Activated CD4-positive, CD25-positive, alpha-beta regulatory T cell treated with anti-CD3 and anti-CD28 coated beads, Interleukin-2, amount 50 U/mL, for 72 hours (primary cell): ENCODE results near the gene CRHR1.
"Not testable (repeated sequence)": the region's sequence is repeated elsewhere in the genome, so short reads cannot be mapped to it uniquely, and the experiment has no call there.

Experiments
- DNase-seq: peaks from one replicate; pipeline ENCODE4 v3.0.0; 2021

CRHR1 gene

DNA sequence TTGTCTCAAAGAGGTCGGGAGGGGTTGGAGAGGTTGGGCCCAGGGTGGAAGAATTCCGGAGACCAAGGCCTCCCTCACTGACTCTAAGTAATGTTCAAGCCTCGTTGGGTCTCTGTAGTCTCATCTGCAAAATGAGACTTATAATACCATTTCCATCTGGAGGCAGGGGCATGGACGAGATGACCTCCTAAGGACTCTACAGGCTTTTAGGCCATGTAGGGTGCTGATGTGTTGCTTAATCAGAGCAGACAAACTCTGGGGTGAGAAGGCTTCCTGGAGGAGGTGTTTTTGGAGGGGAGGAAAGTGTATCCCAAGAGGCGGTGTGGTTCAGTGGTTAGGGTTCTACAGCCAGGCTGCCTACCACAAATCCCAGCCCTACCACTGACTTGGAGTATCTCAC lies 63.6 kb downstream of the CRHR1 start:
- DNase-seq, result no peak

DNA sequence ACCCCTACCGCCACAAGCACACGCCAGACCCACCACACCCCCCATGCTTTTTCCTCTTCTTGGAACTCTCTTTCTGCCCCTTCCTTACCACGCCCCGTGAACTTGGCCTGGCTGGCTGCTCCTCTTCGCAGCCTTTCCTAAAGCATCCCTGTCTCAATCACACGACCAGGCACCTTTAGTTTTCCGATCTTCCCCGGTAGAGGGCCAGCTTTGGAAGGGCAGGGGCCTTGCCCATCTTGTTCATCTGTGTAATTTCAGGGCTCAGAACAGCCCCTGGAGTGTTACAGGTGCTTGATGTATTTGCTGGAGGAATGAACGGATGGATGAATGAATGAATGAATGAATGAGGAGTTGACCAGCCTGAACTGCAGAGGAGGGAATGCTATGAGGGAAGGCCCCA lies 64.3 kb downstream of the CRHR1 start:
- DNase-seq, result no peak

DNA sequence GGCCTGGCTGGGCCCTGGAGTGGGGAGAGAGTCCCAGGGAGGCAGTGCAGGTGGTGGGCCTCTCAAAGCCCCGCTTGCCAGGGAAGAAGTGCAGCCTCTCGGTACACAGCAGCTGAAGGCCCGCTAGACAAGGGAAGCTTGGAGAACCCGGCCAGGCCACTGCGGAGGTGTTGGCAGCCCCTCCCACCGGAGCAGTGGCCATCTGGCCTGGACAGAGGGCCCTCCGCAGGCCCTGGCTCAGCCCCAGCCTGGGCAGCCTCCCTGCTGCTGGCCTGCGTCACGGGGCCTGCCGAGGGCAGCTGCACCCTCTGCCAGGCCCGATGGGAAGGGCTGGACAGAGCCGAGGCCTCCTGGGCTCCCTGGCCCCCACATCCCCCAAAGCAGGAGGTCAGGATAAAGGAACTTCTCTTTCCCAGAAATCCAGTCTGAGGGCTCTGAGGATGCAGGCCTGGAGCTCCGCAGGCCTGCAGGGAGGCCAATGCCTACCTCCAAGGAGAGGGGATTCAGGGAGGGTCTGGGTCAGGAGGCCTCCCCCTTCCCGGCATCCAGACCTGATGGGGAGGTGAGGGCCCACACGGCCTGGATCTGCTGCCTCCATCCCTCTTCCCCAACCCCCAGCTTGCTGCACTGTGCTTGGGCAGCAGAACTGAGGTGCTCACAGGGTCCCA lies 64.9 kb downstream of the CRHR1 start:
- DNase-seq, result no peak

DNA sequence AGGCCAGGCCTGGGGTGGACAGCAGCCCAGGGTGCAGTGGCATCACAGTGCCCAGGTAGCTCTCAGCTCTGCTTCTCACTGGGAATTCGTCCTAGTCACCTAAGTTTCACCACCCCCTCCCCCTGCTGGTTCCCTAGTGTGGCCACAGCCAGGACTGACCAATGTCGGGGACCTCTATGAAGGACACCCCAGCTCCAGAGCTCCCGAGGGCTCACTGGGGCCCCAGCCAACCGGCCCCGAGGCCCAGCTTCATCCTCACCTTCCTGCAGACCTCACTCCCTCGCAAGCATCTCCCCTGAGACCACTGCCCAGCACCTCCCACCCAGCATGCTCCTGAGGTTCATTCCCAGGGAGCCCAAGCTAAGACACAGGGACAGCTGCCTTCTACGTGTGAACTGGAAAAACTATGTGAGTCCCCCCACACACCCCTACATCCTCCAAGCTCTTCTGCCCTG lies 65.4 kb downstream of the CRHR1 start:
- no peak for DNase-seq

DNA sequence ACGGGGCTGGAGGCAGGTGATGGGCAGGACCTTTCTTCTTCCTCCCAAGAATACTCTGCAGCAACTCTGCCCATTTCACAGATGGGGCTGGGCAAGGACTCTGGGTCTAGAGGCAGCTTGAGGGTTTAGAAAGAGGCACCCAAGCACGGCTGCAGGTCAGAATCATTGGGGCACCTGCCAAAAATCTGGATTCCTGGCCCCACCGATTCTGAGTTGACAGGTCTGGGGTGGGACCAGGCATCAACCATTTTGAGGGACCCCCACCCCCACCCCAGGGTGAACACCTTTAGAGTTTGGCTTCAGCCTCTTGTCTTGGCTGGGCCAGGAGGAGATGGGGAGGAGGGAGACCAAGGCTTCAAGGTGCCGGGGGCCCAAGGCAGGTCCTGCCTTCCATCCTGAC lies 65.9 kb downstream of the CRHR1 start:
- no peak for DNase-seq

DNA sequence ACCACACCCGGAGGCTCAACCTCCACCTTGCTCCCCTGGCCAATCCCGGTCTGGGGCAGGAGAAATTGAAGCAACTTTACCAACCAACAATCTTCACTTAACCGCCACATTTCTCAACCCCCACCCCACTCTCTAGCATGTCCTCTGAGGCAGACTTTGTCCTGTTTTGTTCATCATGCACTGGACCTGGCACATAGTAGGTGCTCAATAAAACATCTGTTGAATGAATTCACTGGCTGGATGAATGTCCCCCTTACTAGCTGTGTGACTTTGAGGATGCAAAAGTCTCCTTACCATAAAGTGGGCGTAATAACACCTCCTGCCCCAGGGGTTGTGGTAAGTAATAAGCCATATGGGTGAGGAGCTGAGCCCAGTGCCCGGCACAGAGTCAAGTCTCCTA lies 66.3 kb downstream of the CRHR1 start:
- no peak for DNase-seq

DNA sequence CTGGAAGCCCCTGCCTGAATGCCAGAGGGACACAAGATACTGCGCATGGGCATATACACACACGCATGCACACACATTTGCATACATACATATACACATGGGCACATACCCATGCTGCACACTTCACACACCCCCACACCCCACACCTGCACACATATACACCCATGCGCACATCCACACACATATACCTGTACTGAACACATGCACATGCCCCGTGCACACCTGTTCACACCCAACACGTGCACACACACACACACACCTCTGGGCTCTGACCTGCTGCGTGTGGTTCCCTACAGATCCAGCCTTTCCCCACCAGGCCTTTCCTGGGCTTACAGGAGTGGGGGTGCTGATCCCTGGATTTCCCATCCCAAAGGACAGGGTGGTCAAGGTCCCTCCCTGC lies 66.9 kb downstream of the CRHR1 start:
- no peak for DNase-seq

DNA sequence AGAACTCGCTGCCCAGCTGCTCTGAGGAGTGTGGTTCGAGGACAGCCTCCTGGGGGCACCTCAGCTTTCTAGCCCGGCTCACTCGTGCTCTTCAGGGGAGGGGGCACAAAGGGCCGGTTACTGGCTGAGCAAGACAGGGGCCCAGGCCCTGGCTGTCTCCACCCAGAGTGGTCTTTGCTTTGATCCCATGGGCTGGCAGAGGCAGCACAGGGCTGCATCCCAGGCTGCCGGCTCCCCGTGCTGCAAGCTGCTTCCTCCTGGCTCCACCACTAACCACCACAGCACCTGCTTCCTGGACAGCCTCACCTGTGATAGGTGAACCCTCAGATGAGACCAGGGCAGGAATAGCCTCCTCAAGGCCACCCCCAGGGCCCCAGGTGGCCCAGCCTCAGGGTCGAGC lies 67.3 kb downstream of the CRHR1 start:
- DNase-seq, result no peak

DNA sequence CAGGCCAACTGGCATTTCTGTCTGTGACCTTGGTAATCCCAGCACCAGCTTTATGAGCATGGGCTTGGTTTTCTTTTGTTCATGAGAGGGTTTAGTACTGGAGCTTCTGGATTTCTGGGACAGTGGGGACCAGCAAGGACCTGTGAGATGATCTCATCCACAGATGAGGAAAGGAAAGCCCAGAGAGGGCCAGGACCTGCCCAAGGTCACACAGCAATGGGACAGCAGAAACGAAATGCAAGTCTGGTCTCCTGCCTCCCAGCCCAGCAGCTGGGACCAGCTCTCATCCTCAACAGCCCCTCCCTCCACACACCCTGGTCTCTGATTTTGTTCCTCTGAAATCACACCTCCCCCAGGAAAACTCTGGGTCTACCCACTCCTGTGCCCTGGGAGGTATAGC lies 67.8 kb downstream of the CRHR1 start:
- DNase-seq, result no peak

DNA sequence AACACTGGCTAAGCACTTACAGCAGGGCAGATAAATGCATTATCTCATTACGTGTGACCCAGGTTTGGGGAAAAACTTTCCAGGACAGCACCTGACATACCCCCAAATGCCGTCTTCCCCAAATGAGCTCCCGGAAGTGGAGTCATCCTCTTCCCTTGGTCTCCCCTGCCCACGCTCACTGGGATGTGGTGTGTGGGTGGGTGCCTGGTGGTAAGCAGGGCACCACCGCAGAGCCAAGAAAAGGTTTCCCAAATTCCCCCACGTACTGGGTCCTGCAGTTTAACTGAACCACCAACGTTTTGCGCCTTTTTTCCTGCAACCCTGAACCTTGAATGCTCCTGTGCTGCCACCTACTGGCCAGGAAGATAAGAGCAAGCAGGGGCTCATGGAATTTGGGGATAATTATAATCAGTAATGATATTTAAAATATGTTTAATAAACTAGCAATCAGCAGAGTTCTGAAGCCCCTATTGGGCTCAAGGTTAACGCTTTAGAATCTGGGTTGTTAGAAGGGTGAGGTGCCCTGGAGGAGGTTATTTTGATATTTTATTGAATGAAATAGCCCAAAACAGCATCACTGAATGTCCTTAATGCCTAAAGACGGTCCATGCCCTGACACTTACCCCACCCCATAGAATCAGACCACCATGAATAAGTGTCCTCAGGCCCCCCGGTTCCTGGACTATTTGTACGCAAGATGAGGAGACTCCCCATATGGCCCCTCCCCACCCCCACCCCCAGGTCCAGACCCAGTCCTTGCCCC lies 68.6 kb downstream of the CRHR1 start:
- DNase-seq, result peak; percentile 63

DNA sequence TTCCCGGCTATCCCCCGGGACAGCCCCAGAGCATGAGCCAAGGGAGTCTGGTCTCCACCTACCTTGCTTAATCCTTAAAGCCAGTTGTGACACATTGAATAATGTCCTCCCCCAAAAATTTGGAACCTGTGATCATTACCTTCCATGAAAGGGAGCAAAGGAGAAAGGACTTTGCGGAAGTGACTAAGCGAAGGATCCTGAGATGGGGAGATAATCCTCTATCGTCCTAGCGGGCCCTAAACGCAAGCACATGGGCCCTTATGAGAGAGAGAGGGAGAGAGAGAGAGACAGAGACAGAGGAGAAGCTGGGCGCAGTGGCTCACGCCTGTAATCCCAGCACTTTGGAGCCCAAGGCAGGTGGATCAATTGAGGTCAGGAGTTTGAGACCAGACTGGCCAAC lies 70.1 kb downstream of the CRHR1 start:
- no peak for DNase-seq

DNA sequence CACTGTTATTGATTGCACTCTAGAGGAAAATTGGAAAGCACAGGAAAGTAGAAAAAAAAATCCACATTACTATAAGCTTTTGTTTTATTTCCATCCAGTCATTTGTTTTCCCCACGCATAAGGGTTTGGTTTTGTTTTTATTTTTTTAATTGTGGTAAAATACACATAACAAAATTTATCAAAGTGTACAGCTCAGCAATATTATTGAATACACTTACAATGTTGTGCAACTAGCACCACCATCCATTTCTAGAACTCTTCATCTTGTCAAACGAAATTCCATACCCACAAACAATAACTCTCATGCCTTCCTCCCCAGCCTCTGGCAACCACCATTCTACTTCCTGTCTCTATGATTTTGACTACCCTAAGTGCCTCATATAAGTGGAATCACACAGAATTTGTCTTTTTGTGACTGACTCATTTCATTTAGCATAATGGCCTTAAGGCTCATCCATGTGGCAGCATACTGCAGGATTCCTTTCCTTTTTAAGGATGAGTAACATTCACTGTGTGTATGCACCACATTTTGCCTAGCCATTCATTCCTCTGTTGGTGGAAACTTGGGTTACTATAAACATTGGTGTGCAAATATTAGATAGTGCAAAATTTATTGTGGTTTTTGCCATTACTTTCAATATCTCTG lies 71.7 kb downstream of the CRHR1 start:
- DNase-seq, result no peak

DNA sequence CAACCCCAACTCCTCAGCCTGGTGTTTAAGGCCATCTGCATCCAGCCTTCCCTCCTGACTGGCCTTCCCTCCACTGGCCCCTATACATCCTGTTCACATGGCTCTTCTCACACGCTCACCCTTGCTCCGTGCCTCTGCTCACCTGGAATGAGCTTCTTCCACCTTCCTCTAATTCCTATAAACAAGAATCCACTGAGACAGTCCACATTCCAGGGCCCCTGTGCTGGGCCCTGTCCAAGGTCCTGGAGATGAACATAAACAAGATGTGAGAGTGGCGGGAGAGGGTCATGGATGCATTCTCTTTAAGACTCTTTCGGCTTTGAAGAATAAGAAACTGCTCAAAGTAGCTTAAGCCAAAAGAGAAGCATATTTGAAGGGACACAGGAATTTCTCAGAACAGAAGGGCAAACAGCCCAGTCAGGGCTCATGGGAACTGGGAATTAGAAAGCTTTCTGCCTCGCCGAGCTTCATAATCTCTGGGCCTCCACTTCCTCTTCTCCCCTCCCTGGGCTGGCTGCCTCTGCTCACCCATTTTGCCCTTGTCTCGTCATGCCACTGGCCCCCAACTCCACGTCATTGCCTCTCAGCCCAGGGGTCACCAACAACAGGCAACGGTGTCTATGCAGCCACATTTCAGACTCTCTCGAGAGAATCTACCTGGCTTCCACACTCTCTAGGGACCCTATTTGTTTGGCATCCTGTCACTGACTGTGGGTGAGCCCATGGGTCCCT lies 74.0 kb downstream of the CRHR1 start:
- no peak for DNase-seq

DNA sequence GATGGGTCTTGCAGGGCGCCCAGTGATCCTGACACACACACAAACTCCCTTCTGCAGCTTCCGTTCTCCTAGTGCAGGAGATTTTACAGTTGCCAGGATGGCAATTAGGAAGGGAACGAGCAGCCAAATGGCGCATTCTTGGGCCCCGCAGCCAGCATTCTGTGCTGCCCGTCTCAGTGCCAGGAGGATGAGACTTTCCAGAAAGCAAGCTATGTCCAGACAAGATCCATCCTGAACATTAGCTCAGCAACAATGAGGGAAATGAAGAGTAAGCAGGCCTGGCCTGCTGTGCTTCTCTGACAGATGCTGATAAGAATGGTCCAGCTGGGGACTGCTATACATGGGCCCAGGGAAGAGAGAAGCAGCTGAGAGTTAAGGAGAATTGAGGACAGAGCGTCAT lies 77.0 kb downstream of the CRHR1 start:
- DNase-seq, result no peak

DNA sequence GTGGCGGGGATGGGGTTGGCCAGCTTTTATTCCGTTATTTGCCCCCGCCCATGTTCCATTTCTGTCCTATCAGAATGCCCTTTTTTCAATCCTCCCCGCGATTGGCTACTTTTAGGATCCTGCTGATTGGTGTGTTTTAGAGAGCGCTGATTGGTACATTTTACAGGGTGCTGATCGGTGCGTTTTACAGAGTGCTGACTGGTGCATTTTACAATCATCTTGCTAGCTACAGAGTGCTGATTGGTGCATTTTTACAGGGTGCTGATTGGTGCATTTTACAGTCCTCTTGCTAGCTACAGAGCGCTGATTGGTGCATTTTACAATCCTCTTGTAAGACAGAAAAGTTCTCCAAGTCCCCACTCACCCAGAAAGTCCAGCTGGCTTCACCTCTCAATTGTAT lies 78.0 kb downstream of the CRHR1 start:
- DNase-seq, result not testable (repeated sequence)

DNA sequence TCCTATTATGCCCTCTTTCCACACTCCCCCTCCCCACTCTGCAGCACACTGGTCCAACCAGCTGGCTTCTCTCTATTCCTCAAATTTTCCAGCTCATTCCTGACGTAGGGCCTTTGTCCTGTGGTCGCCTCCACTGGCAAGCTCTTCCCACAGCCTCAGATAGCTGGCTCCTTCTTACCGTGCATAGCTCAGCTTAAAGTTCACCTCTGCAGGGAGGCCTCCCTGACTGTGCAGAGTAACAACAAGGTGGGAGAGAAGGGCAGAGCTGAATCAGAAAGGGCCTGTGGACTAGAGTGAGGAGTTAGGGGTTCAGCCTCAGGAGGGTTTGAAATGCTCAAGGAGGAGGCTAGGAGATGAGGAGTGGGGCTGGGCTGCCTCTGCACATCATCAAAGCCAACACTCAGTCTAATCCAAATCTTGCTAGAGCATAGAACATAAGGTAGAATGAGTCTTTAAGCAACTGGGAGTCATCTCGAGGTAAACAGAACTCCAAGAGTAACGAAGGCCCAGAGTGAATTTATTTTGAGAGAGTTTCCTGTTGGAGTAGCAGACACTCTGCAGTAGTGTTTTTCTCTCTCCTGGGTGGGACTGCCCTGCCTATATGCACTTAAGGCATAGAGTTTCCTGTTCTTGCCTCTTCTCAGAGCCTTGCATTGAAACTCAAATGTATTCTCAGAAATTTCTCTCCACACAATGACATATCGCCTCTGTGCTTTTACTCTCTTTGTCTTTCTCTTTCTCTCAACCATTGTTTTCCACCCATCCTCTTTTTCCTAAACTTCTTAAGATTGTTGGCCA lies 79.9 kb downstream of the CRHR1 start:
- DNase-seq, result no peak

DNA sequence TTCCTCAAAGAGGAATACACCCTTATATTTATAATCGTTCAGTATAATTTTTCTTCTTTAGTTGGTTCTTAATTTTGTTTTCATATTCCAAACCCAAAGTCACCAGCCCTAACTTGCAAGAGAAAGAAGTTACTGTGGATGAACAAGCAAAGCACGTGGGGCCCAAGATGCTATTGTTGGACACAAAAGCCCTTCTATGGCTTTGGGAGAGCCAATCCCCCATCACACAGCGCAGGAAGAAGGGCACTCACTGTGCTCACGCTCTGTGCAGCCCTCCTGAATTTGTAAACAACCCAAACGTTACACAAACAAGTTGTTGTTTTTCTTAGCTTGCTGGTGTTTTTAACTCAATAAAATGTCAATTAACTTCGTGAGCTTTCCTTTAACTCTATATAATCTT lies 83.1 kb downstream of the CRHR1 start:
- DNase-seq, result no peak

DNA sequence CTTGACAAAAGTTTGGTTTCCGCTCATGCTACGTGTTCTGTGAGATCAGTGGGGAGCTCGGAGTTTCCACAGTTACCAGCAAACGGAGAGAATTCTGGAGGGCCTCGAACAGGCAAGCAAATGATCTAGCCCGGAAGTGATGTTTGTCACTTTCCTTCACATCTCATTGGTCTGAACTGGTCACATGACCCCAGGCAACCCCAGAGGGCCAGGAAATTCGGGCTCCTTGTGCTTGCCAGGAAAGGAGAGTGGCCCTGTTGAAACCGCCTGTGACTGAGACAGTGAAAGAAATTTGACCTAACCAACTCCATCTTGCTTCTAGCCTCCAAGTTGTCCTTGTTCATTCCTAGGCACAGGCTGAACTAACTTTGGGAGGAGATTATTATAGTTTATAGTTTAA lies 83.6 kb downstream of the CRHR1 start:
- no peak for DNase-seq

DNA sequence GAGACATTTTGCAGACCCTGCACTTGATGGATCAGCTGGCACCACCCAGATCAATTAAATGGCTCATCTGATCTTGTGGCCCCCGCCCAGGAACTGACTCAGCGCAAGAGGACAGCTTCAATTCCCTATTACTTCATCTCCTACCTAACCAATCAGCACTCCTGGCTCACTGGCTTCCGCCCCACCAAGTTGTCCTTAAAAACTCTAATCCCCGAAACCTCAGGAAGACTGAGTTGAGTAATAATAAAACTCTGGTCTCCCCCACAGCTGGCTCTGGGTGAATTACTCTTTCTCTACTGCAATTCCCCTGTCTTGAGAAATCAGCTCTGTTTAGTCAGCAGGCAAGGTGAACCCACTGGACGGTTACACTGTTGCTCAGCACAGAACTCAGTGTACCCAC lies 84.2 kb downstream of the CRHR1 start:
- no peak for DNase-seq

DNA sequence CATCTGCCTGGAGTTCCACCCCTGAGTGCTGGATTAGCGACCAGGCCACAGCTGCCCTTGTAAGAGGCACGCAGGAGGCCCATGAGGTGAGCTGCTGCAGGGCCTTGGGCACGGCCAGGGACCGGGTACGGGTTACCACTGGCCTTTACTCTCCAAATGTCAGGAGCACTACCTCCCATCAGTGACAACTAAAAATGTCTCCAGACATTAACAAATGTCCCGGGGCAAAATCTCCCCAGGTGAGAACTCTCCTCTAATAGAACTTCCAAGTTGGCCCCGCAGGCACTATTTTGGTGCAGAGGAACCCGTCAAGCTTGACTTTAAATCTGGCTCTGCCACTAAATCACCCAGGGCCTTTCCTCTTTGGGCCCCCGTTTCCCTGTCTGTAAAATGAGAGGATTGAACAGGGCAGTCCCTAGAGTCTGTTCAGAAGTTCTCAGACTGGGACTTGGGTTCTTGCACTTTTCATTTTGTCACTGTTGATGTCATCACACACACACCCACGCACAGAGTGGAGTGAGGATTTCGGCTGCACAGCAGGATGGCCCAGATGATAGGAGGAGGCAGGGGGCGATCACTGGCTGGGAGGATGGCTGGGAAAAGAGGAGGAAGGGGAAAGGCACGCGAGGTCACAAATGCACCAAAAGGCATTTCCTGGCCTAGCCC lies 85.7 kb downstream of the CRHR1 start:
- no peak for DNase-seq

DNA sequence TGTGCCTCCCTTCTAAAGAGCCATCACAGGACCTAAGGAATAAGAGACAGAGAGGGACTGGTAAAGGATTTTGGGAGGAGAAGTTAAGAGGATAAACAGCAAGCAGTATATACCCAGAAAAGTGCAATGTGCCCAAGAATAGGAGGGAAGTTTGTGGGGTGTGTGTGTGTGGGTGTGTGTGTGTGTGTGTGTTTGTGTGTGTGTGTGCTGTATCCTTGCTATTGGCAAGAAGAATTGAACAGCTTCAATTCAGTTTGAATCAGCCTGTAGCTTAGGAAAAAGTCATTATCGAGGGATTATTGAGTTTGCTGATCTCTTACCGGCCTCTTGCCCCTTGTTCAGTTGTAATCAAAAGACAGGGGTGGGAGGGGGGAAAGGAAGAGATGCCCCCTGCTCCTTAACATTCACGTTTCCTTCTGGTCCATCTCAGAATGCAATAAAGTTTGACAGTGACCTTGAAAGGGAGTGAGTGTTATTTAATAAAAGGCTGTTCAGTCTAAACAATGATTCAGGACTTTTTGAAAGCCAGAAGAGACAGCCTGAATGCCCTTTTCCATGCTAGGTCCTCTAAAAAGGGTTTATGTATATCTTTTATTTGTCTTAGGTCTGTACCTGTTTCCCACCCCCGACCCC lies 86.3 kb downstream of the CRHR1 start:
- no peak for DNase-seq

DNA sequence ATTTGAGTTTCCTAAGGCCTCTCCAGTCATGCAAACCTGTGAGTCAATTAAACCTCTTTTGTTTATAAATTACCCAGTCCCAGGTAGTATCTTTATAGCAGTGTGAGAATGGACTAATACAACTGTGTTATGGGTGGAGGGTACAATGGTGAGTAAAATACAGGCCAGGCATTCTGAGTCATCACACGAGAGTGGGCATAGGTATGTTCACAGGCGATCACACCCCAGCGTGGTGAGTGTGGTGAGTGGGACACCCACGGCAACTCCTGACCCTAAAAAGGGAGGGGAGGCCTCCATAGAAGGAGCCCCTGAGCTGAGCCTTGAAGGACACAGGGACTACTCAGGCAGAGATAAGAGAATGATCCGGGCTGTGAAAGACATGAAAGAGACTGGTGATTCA lies 87.6 kb downstream of the CRHR1 start:
- no peak for DNase-seq
